Kidney (tissue), 14 donors: ENCODE results near the gene SMAD6. TPM values are rescaled to one million over a fixed set of nuclear protein-coding genes. Genes with fewer than 3 reads are reported as not detected.

Source experiments
- DNase-seq, 5 donors: peaks; one replicate each; pipeline ENCODE4 v3.0.0-alpha.2; 2013 to 2020
- FAIRE-seq: peaks from 2 replicates; lab custom pipeline; 2012; peaks lifted over from hg19 to GRCh38; lab: Jason Lieb, UNC
- H3K27ac ChIP-seq, 2 donors: one replicate each; pipeline ENCODE4 v1.7.0; 2013; ENCODE audit warnings: low read depth in 2 of 2, low read length in 2 of 2, inconsistent platforms in 1 of 2
- H3K27me3 ChIP-seq: one replicate; pipeline ENCODE4 v1.7.1; 2013; ENCODE audit warnings: low read length, inconsistent platforms; ENCODE audit not compliant: control insufficient read depth, insufficient read depth
- H3K36me3 ChIP-seq, 3 donors: one replicate each; pipeline versions ENCODE4 v1.7.0 to v1.7.1; 2013; ENCODE audit warnings: low read length in 3 of 3, control low read depth in 1 of 3, inconsistent platforms in 1 of 3; ENCODE audit not compliant: insufficient read depth in 3 of 3, control insufficient read depth in 2 of 3
- H3K4me1 ChIP-seq, 3 donors: one replicate each; pipeline versions ENCODE4 v1.7.0 to v1.7.1; 2013; ENCODE audit warnings: low read length in 3 of 3, inconsistent platforms in 1 of 3, low read depth in 1 of 3; ENCODE audit not compliant: control insufficient read depth in 2 of 3, insufficient read depth in 2 of 3
- H3K4me3 ChIP-seq, 3 donors: one replicate each; pipeline versions ENCODE4 v1.7.0 to v1.8.1; 2013; ENCODE audit warnings: low read length in 3 of 3, control low read depth in 1 of 3, inconsistent platforms in 1 of 3
- H3K9ac ChIP-seq, 3 donors: one replicate each; pipeline versions ENCODE4 v1.7.0 to v1.7.1; 2013; ENCODE audit warnings: low read length in 3 of 3, control low read depth in 1 of 3, inconsistent platforms in 1 of 3
- H3K9me3 ChIP-seq, 3 donors: one replicate each; pipeline versions ENCODE4 v1.7.0 to v1.7.1; 2013; ENCODE audit warnings: low read length in 3 of 3, control low read depth in 1 of 3, inconsistent platforms in 1 of 3; ENCODE audit not compliant: control insufficient read depth in 2 of 3, insufficient read depth in 1 of 3
- intact Hi-C: fragments of 100-400 bp; cut with DNase I; formaldehyde crosslinking; loops from one replicate; pipeline ENCODE4 v1.11.1; 2022
- polyA plus RNA-seq: library from polyadenylated mRNA; stranded (reverse); fragments of 350-450 nt; fragmentation: Illumina TruSeq; extraction: RNeasy Lipid Tissue Mini Kit (QIAGEN cat#74804); gene quantifications from one replicate; pipeline ENCODE4 v1.2.3, GENCODE V29; 2014; ENCODE audit warnings: low read depth, low replicate concordance; ENCODE audit not compliant: insufficient read depth
- total RNA-seq: library from RNA; stranded (reverse); fragmentation: NEBNext Ultra II Directional; extraction: Animal tissue kit (Norgen Biotek cat#: 25700); gene quantifications from one replicate; pipeline ENCODE4 v1.2.1, GENCODE V29; 2021
- TF ChIP-seq, protein P1 (sequence below): IDR thresholded peaks from 3 replicates; pipeline ENCODE4 v1.5.1; 2012; ENCODE audit warnings: mild to moderate bottlenecking, moderate library complexity, borderline replicate concordance; ENCODE audit not compliant: insufficient read depth; ENCODE audit errors: extremely low read depth
- donor health status: control.
- donor health status: control.
- donor health status: control.
- donor health status: control.
- donor health status: control.
- donor health status: DM: yes; HTN: yes; CAD: no.
- donor health status: Normal renal cell carcinoma (clear cell type).

SMAD6 gene
- total and polyA plus RNA-seq, 2 donors from 2014 or later = 15.4 to 23.0 TPM

DNA sequence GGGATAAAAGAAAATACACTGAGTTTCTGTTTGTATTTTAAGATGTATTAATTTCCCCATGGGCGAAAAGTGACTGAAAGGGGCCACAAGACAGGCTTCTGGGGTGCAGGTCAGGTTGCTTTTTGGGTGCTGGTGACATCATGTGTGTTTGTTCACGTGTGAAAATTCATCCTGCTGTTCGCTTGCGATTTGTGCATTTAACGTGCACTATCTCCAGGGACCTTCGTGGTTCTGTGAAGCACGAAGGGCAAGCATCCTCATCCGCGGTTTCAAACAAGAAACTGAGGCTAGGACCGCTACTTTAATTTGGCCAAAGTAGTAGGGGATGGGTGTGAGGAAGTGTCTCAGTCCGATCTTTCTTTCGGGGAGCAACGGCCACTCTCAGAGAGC is 1.6 kb upstream of the SMAD6 start:
- DNase-seq (no peak), FAIRE-seq (no peak)
- no peaks in the 10 kb centered on the region for H3K36me3 ChIP-seq
- intact Hi-C loops = no loop called here
- no peaks in the 10 kb centered on the region for H3K27me3 ChIP-seq
- peak overlapping the region in 2 of 3 donors; percentile 30 to 56 for H3K9ac ChIP-seq
- peaks cover 3 to 15% (median 10%) of the 10 kb centered on the region in 3 donors for H3K4me1 ChIP-seq
- no peaks in the 10 kb centered on the region for H3K9me3 ChIP-seq
- peak overlapping the region; percentile 29 to 69 for H3K27ac ChIP-seq
- TF ChIP-seq, protein P1, sequence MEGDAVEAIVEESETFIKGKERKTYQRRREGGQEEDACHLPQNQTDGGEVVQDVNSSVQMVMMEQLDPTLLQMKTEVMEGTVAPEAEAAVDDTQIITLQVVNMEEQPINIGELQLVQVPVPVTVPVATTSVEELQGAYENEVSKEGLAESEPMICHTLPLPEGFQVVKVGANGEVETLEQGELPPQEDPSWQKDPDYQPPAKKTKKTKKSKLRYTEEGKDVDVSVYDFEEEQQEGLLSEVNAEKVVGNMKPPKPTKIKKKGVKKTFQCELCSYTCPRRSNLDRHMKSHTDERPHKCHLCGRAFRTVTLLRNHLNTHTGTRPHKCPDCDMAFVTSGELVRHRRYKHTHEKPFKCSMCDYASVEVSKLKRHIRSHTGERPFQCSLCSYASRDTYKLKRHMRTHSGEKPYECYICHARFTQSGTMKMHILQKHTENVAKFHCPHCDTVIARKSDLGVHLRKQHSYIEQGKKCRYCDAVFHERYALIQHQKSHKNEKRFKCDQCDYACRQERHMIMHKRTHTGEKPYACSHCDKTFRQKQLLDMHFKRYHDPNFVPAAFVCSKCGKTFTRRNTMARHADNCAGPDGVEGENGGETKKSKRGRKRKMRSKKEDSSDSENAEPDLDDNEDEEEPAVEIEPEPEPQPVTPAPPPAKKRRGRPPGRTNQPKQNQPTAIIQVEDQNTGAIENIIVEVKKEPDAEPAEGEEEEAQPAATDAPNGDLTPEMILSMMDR = no peak
- H3K4me3 ChIP-seq = peak overlapping the region; percentile 67 to 72 (median 67)

DNA sequence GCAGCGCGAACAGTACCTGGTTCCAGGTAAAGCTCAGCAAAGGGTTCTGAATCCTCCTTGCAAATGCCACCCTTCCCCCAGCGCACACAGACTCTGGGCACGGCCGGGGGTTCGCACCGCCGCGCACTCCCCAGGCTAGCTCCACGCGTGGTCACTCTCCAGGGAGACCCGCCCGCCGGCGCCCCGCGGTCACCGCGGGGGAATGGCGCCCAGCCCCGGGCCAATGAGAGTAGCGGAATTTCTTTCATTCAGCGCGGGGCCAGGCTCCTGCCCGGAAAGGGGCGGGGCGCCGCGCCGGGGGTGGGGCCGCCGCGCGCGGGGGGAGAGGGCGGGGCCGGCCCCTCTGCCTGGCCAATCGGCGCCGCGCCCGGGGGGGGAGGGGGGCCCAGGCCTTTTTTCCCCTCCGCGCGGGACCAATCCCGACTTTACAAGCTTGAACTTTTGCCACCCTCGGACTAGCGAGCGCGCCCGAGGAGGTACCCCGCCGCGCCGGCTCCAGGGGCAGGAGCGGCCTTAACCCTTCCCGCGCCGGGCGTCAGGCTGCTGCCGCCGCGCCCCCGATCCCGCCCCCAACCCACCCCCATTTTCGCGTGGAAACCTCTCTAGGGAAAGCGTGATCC is 1.1 kb upstream of the SMAD6 start:
- Histone ChIP-seq H3K9me3 (no peaks in the 10 kb centered on the region), H3K4me1 (peaks cover 5 to 19% (median 15%) of the 10 kb centered on the region in 3 donors), H3K9ac (peak overlapping the region in 2 of 3 donors; percentile 30 to 56), H3K4me3 (peak overlapping the region; percentile 67 to 89 (median 76)), H3K27me3 (no peaks in the 10 kb centered on the region), H3K36me3 (no peaks in the 10 kb centered on the region), H3K27ac (peak overlapping the region; percentile 69 to 89)
- FAIRE-seq = no peak
- TF ChIP-seq, protein P1 = no peak
- DNase-seq = peak; percentile 98 to 99 (median 98)
- intact Hi-C loops = no loop called here

DNA sequence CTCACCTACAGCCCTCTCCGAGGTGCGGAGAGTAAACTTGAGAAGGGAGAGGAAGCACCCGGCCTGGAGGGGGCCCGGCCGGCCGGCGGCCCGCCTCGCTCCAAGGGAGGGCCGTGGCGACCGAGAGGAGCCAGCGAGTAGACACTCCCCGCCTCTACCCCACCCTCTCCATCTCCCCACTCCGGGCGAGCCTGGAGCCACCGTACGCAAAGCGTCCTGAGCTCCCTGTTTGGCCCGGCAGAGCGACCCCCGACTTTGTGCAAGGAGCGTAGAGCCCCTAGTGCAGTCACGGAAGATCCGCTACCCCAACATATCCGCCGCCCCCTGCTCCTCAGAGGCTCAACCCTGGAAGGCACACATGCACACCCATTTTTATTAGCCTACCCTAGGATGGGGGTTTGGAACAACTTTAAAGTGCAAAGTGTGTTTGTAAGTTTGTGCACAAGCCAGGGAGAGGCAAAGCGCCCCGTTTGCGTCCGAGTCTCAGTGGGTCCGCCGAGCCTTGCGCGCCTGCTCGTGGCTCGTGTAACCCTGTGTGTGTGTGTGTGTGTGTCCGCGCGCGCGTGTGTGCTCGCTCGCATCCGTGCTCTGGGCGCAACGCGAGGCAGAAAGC is 508 bp upstream of the SMAD6 start:
- intact Hi-C loops = no loop called here
- Histone ChIP-seq H3K4me1 (peaks cover 3 to 24% (median 20%) of the 10 kb centered on the region in 3 donors), H3K36me3 (no peaks in the 10 kb centered on the region), H3K27me3 (no peaks in the 10 kb centered on the region), H3K9ac (peak overlapping the region; percentile 29 to 77 (median 58)), H3K4me3 (peak overlapping the region; percentile 68 to 89 (median 76)), H3K9me3 (no peaks in the 10 kb centered on the region), H3K27ac (peak overlapping the region; percentile 89 to 90)
- TF ChIP-seq, protein P1 = no peak
- DNase-seq (peak in 3 of 5 donors; percentile 78 to 91 (median 83)), FAIRE-seq (no peak)
